Lung (tissue), 12 donors: Measurements from ENCODE around the gene ZBTB4. TPM values are rescaled to one million over a fixed set of nuclear protein-coding genes. Genes with fewer than 3 reads are reported as not detected.

Source experiments
- ATAC-seq: fragments of 200-7000 bp; cut with Tn5 transposase; one replicate; pipeline ENCODE4 v1.9.1; 2020; ENCODE audit warnings: moderate number of reproducible peaks; ENCODE audit not compliant: insufficient read depth, low FRiP score
- DNase-seq, 3 donors: peaks; one replicate each; pipeline ENCODE4 v3.0.0-alpha.2; 2013 to 2017
- H3K27ac ChIP-seq, 2 donors: one replicate each; pipeline ENCODE4 v1.5.1; 2013; ENCODE audit warnings: mild to moderate bottlenecking in 2 of 2, moderate library complexity in 2 of 2, control low read depth in 1 of 2, inconsistent platforms in 1 of 2, low read depth in 1 of 2, low read length in 1 of 2
- H3K27me3 ChIP-seq, 3 donors: one replicate each; pipeline ENCODE4 v1.5.1; 2013; ENCODE audit warnings: low read length in 2 of 3; ENCODE audit not compliant: control insufficient read depth in 3 of 3, insufficient read depth in 3 of 3
- H3K36me3 ChIP-seq, 4 donors: one replicate each; pipeline ENCODE4 v1.5.1; 2013; ENCODE audit warnings: low read length in 4 of 4, mild to moderate bottlenecking in 1 of 4, moderate library complexity in 1 of 4; ENCODE audit not compliant: control insufficient read depth in 4 of 4, insufficient read depth in 4 of 4
- H3K4me1 ChIP-seq, 5 donors: one replicate each; pipeline ENCODE4 v1.5.1; 2013; ENCODE audit warnings: low read length in 5 of 5, mild to moderate bottlenecking in 2 of 5, moderate library complexity in 1 of 5; ENCODE audit not compliant: control insufficient read depth in 5 of 5, insufficient read depth in 5 of 5
- H3K4me3 ChIP-seq: one replicate; pipeline ENCODE4 v1.5.1; 2013; ENCODE audit warnings: mild to moderate bottlenecking, control low read depth, moderate library complexity
- H3K9ac ChIP-seq, 2 donors: one replicate each; pipeline ENCODE4 v1.5.1; 2013; ENCODE audit warnings: low read length in 2 of 2, control low read depth in 1 of 2; ENCODE audit not compliant: insufficient read depth in 1 of 2
- H3K9me3 ChIP-seq, 4 donors: one replicate each; pipeline ENCODE4 v1.5.1; 2013; ENCODE audit warnings: low read length in 3 of 4, mild to moderate bottlenecking in 1 of 4, moderate library complexity in 1 of 4; ENCODE audit not compliant: control insufficient read depth in 4 of 4, insufficient read depth in 3 of 4
- CTCF ChIP-seq: IDR thresholded peaks from 2 replicates; pipeline ENCODE4 v1.5.1; 2012; ENCODE audit warnings: mild to moderate bottlenecking; ENCODE audit errors: control extremely low read depth, extremely low read depth
- WGBS, 2 donors: extraction: QIAGEN DNeasy Blood & Tissue Kit; methylation state at CpG; one replicate each; pipeline ENCODE4 v1.1.7; 2013; 5-methylcytosine and 5-hydroxymethylcytosine counted together
- polyA plus RNA-seq, 2 donors: library from polyadenylated mRNA; stranded (reverse); fragments of 200-250 nt; gene quantifications; one replicate each; pipeline ENCODE4 v1.2.1, GENCODE V29; 2013
- total RNA-seq, 2 donors: library from RNA; depleted of rRNA in 1 of 2; stranded (reverse); fragments of >200 nt in 1 of 2; gene quantifications; one replicate each; pipeline ENCODE4 v1.2.1, GENCODE V29; 2014 to 2021
- donor health status: control.
- donor health status: control.
- donor health status: Bipolar disorder and iron deficiency.
- donor health status: healthy.
- donor health status: DM: yes; HTN: yes; CAD: no.

Gene ZBTB4
- total and polyA plus RNA-seq, 4 donors = 20.1 to 56.4 (median 33.5) TPM

- H3K36me3 ChIP-seq = no peaks in the 10 kb centered on the region
- H3K9ac ChIP-seq = no peak overlapping the region
- H3K9me3 ChIP-seq = no peaks in the 10 kb centered on the region
- peaks cover 0 to 35% (median 32%) of the 10 kb centered on the region in 3 donors for H3K27me3 ChIP-seq
- H3K27ac ChIP-seq = no peak overlapping the region
- no peak overlapping the region for H3K4me3 ChIP-seq
- peaks cover 0 to 5% (median 0%) of the 10 kb centered on the region in 5 donors for H3K4me1 ChIP-seq
- DNase-seq = no peak
- 91 to 92% methylated on average over 7 of the region's 7 CpGs for WGBS, 2 donors
- TF ChIP-seq CTCF = no peak
- ATAC-seq = no peak
These were observed 31.0 kb downstream of the ZBTB4 start for GRCh38 chr17:7448461-7448860.

DNA sequence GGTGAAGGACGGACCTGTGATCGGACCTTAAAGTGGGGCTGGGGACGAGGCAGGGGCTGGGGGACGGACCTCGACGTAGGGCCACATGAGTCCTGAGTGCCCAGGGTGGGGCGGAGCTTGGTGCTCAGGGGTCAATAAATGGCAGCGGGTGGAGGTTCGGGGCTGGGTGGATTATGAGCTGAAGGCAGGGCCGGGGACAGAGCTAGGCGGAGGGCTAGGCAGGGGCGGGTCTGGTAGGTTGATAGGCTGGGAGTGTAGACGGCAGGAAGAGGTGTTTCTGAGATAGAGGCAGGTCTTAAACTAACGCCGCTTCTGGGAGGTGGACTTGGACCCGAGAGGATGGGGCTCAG is 33.8 kb downstream of the ZBTB4 start:
- H3K27ac ChIP-seq = no peak overlapping the region
- no peak overlapping the region for H3K9ac ChIP-seq

GRCh38 chr17:7444682-7445618 is 34.5 kb downstream of the ZBTB4 start, which contains the start of gene CHRNB1:
Gene CHRNB1, plus strand, starts transcription at chr17:7445061. Its CDS starts 67 bp downstream, at chr17:7445128.
- H3K27ac ChIP-seq = peak within 1 kb of the TSS in 1 of 2 donors; percentile 37
- 3 to 8% methylated on average over 46 to 51 of the region's 51 CpGs for whole genome bisulfite sequencing, 2 donors
- H3K27me3 ChIP-seq = peaks cover 0 to 44% (median 38%) of the 10 kb centered on the region in 3 donors
- no peak within 1 kb of the TSS for H3K9ac ChIP-seq
- H3K36me3 ChIP-seq = no peaks in the 10 kb centered on the region
- ATAC-seq = peak; percentile 89
- peaks cover 0 to 15% (median 7%) of the 10 kb centered on the region in 5 donors for H3K4me1 ChIP-seq
- no peak for TF ChIP-seq CTCF
- no peak within 1 kb of the TSS for H3K4me3 ChIP-seq
- H3K9me3 ChIP-seq = no peaks in the 10 kb centered on the region
- DNase-seq = peak in 1 of 3 donors; percentile 59

More for the DNA sequence above, 33.8 kb downstream of the ZBTB4 start:
- H3K36me3 ChIP-seq = no peaks in the 10 kb centered on the region
- 3 to 5% methylated on average over 16 of the region's 16 CpGs for WGBS, 2 donors
- peak; percentile 37 for ATAC-seq
- H3K4me3 ChIP-seq = no peak overlapping the region
- TF ChIP-seq CTCF = no peak
- peaks cover 0 to 41% (median 34%) of the 10 kb centered on the region in 3 donors for H3K27me3 ChIP-seq
- DNase-seq = no peak
- peaks cover 0 to 10% (median 3%) of the 10 kb centered on the region in 5 donors for H3K4me1 ChIP-seq
- H3K9me3 ChIP-seq = no peaks in the 10 kb centered on the region
